ENCODE results near the gene ABCC11.
A peak's percentile ranks its signal among the peaks of the same experiment; 100 is the strongest.

Gene ABCC11

GRCh38 chr16:48220891-48221290 is 26.4 kb downstream of the ABCC11 start:
- no peak for TF ChIP-seq CTCF (IDR thresholded peaks at IDR 0.05; ENCODE audit: poor library complexity, severe bottlenecking)
- Histone ChIP-seq H3K27ac (ENCODE audit: poor library complexity, severe bottlenecking) (no peak overlapping the region), H3K9me3 (ENCODE audit: severe bottlenecking) (no peaks in the 10 kb centered on the region), H3K4me1 (ENCODE audit: insufficient read depth, poor library complexity, severe bottlenecking) (peaks cover 7% of the 10 kb centered on the region), H3K4me3 (ENCODE audit: severe bottlenecking) (no peak overlapping the region), H3K36me3 (ENCODE audit: low read depth) (no peaks in the 10 kb centered on the region), H3K27me3 (ENCODE audit: insufficient read depth, poor library complexity, severe bottlenecking) (no peaks in the 10 kb centered on the region)
- no peak for ATAC-seq (ENCODE audit: low read depth)
- DNase-seq (ENCODE audit: low spot score), result no peak

GRCh38 chr16:48218473-48218872 is 28.9 kb downstream of the ABCC11 start:
- Histone ChIP-seq H3K27me3 (ENCODE audit: insufficient read depth, poor library complexity, severe bottlenecking) (no peaks in the 10 kb centered on the region), H3K36me3 (ENCODE audit: low read depth) (no peaks in the 10 kb centered on the region), H3K4me1 (ENCODE audit: insufficient read depth, poor library complexity, severe bottlenecking) (no peaks in the 10 kb centered on the region), H3K9me3 (ENCODE audit: severe bottlenecking) (no peaks in the 10 kb centered on the region), H3K27ac (ENCODE audit: poor library complexity, severe bottlenecking) (no peak overlapping the region), H3K4me3 (ENCODE audit: severe bottlenecking) (no peak overlapping the region)
- TF ChIP-seq CTCF (IDR thresholded peaks at IDR 0.05; ENCODE audit: poor library complexity, severe bottlenecking), result no peak
- DNase-seq (ENCODE audit: low spot score) (no peak), ATAC-seq (ENCODE audit: low read depth) (no peak)

- TF ChIP-seq CTCF (IDR thresholded peaks at IDR 0.05; ENCODE audit: poor library complexity, severe bottlenecking), result no peak
These were observed 29.6 kb downstream of the ABCC11 start for GRCh38 chr16:48217708-48218107.

GRCh38 chr16:48215738-48216137 is 31.6 kb downstream of the ABCC11 start:
- Histone ChIP-seq H3K4me3 (ENCODE audit: severe bottlenecking) (no peak overlapping the region), H3K36me3 (ENCODE audit: low read depth) (no peaks in the 10 kb centered on the region), H3K27ac (ENCODE audit: poor library complexity, severe bottlenecking) (no peak overlapping the region), H3K9me3 (ENCODE audit: severe bottlenecking) (no peaks in the 10 kb centered on the region), H3K4me1 (ENCODE audit: insufficient read depth, poor library complexity, severe bottlenecking) (no peaks in the 10 kb centered on the region), H3K27me3 (ENCODE audit: insufficient read depth, poor library complexity, severe bottlenecking) (no peaks in the 10 kb centered on the region)
- TF ChIP-seq CTCF (IDR thresholded peaks at IDR 0.05; ENCODE audit: poor library complexity, severe bottlenecking), result no peak
- ATAC-seq (ENCODE audit: low read depth), result no peak
- DNase-seq (ENCODE audit: low spot score), result no peak

More at GRCh38 chr16:48217708-48218107, 29.6 kb downstream of the ABCC11 start:
- no peak overlapping the region for H3K27ac ChIP-seq (ENCODE audit: poor library complexity, severe bottlenecking)
- no peaks in the 10 kb centered on the region for H3K4me1 ChIP-seq (ENCODE audit: insufficient read depth, poor library complexity, severe bottlenecking)
- H3K4me3 ChIP-seq (ENCODE audit: severe bottlenecking), result no peak overlapping the region
- DNase-seq (ENCODE audit: low spot score), result no peak
- H3K27me3 ChIP-seq (ENCODE audit: insufficient read depth, poor library complexity, severe bottlenecking), result no peaks in the 10 kb centered on the region
- H3K36me3 ChIP-seq (ENCODE audit: low read depth), result no peaks in the 10 kb centered on the region
- H3K9me3 ChIP-seq (ENCODE audit: severe bottlenecking), result no peaks in the 10 kb centered on the region
- no peak for ATAC-seq (ENCODE audit: low read depth)

GRCh38 chr16:48212033-48212432 is 35.3 kb downstream of the ABCC11 start:
- H3K9me3 ChIP-seq (ENCODE audit: severe bottlenecking), result no peaks in the 10 kb centered on the region
- no peak for TF ChIP-seq CTCF (IDR thresholded peaks at IDR 0.05; ENCODE audit: poor library complexity, severe bottlenecking)
- no peak for DNase-seq (ENCODE audit: low spot score)
- no peaks in the 10 kb centered on the region for H3K36me3 ChIP-seq (ENCODE audit: low read depth)
- peaks cover under 1% of the 10 kb centered on the region for H3K4me1 ChIP-seq (ENCODE audit: insufficient read depth, poor library complexity, severe bottlenecking)
- 0 out of 3 replicates have a peak, but pooled peaks have one; percentile 23 for ATAC-seq (ENCODE audit: low read depth)
- no peak overlapping the region for H3K27ac ChIP-seq (ENCODE audit: poor library complexity, severe bottlenecking)
- no peaks in the 10 kb centered on the region for H3K27me3 ChIP-seq (ENCODE audit: insufficient read depth, poor library complexity, severe bottlenecking)
- no peak overlapping the region for H3K4me3 ChIP-seq (ENCODE audit: severe bottlenecking)
